ENCODE results near the gene SULT1B1.
"Not testable (repeated sequence)": the region's sequence is repeated elsewhere in the genome, so short reads cannot be mapped to it uniquely, and the experiment has no call there.

Gene SULT1B1

GRCh38 chr4:69773484-69773883 is 13.1 kb upstream of the SULT1B1 start:
- ATAC-seq (replicated peaks; ENCODE audit: extremely low read depth, poor library complexity, severe bottlenecking) (no peak), DNase-seq (ENCODE audit: low spot score in 2 of 2) (no peak)
- no peaks in the 10 kb centered on the region for H3K4me1 Mint-ChIP-seq
- H3K27me3 Mint-ChIP-seq, result no peaks in the 10 kb centered on the region
- H3K4me3 Mint-ChIP-seq, result no peak overlapping the region
- H3K27ac Mint-ChIP-seq (ENCODE audit: low read depth), result no peak overlapping the region
- H3K9me3 Mint-ChIP-seq, result no peaks in the 10 kb centered on the region
- no peaks in the 10 kb centered on the region for H3K36me3 Mint-ChIP-seq (ENCODE audit: insufficient read depth)

DNA sequence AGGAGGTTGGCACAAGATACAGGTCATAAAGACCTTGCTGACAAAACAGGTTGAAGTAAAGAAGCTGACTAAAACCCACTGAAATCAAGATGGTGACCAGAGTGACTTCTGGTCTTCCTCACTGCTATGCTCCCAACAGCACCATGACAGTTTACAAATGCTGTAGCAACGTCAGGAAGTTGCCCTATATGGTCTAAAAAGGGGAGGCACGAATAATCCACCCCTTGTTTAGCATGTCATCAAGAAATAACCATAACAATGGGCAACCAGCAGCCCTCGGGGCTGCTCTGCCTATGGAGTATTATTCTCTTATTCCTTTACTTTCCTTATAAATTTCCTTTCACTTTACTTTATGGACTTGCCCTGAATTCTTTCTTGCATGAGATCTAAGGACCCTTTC is 8.1 kb upstream of the SULT1B1 start:
- not testable (repeated sequence) for DNase-seq (ENCODE audit: low spot score in 2 of 2); H3K36me3 Mint-ChIP-seq (ENCODE audit: insufficient read depth); H3K9me3 Mint-ChIP-seq; H3K27me3 Mint-ChIP-seq; H3K27ac Mint-ChIP-seq (ENCODE audit: low read depth); ATAC-seq (replicated peaks; ENCODE audit: extremely low read depth, poor library complexity, severe bottlenecking); H3K4me1 Mint-ChIP-seq; H3K4me3 Mint-ChIP-seq

DNA sequence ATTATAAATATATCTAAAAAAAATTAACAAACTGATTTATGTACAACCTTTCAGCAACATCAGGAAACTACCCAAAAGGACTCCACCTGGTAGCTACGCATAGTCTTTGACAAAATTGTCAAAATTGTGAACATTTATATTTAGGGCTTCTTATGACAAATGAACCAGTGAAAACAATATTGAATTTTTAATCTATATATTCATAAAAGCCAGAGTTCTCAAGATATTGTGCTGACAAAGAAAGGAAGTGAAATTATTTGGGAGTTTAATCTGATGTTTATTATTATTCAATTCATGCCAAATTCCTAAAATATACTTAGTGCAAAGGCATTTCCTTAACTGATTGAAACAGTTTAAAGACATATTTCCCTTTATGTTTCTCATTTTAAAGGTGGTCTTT is 5.3 kb upstream of the SULT1B1 start:
- Mint-ChIP-seq H3K9me3 (no peaks in the 10 kb centered on the region), H3K36me3 (ENCODE audit: insufficient read depth) (no peaks in the 10 kb centered on the region), H3K27ac (ENCODE audit: low read depth) (no peak overlapping the region), H3K4me1 (no peaks in the 10 kb centered on the region), H3K27me3 (no peaks in the 10 kb centered on the region), H3K4me3 (no peak overlapping the region)
- no peak for ATAC-seq (replicated peaks; ENCODE audit: extremely low read depth, poor library complexity, severe bottlenecking)
- DNase-seq (ENCODE audit: low spot score in 2 of 2), result no peak

- DNase-seq (ENCODE audit: low spot score in 2 of 2) (no peak), ATAC-seq (replicated peaks; ENCODE audit: extremely low read depth, poor library complexity, severe bottlenecking) (no peak)
- Mint-ChIP-seq H3K4me1 (no peaks in the 10 kb centered on the region), H3K9me3 (no peaks in the 10 kb centered on the region), H3K27ac (ENCODE audit: low read depth) (no peak overlapping the region), H3K27me3 (no peaks in the 10 kb centered on the region), H3K36me3 (ENCODE audit: insufficient read depth) (peaks cover under 1% of the 10 kb centered on the region), H3K4me3 (no peak overlapping the region)
Observed at GRCh38 chr4:69764311-69764710, 3.9 kb upstream of the SULT1B1 start.

GRCh38 chr4:69763233-69763632 is 2.8 kb upstream of the SULT1B1 start:
- Mint-ChIP-seq H3K36me3 (ENCODE audit: insufficient read depth) (peaks cover 2% of the 10 kb centered on the region), H3K4me3 (no peak overlapping the region), H3K9me3 (no peaks in the 10 kb centered on the region)

GRCh38 chr4:69759189-69759604 is 1.2 kb downstream of the SULT1B1 start:
- Mint-ChIP-seq H3K9me3 (peaks cover 4% of the 10 kb centered on the region), H3K4me1 (no peaks in the 10 kb centered on the region), H3K36me3 (ENCODE audit: insufficient read depth) (peaks cover 2% of the 10 kb centered on the region), H3K4me3 (peak overlapping the region; percentile 17), H3K27ac (ENCODE audit: low read depth) (no peak overlapping the region), H3K27me3 (no peaks in the 10 kb centered on the region)
- DNase-seq (ENCODE audit: low spot score in 2 of 2) (no peak), ATAC-seq (replicated peaks; ENCODE audit: extremely low read depth, poor library complexity, severe bottlenecking) (no peak)

More at GRCh38 chr4:69763233-69763632, 2.8 kb upstream of the SULT1B1 start:
- Mint-ChIP-seq H3K4me1 (no peaks in the 10 kb centered on the region), H3K27ac (ENCODE audit: low read depth) (no peak overlapping the region), H3K27me3 (no peaks in the 10 kb centered on the region)
- DNase-seq (ENCODE audit: low spot score in 2 of 2) (no peak), ATAC-seq (replicated peaks; ENCODE audit: extremely low read depth, poor library complexity, severe bottlenecking) (no peak)

GRCh38 chr4:69757464-69757863 is 3.0 kb downstream of the SULT1B1 start:
- Mint-ChIP-seq H3K4me1 (no peaks in the 10 kb centered on the region), H3K9me3 (peaks cover 4% of the 10 kb centered on the region), H3K36me3 (ENCODE audit: insufficient read depth) (peaks cover 2% of the 10 kb centered on the region), H3K27me3 (no peaks in the 10 kb centered on the region), H3K4me3 (no peak overlapping the region), H3K27ac (ENCODE audit: low read depth) (no peak overlapping the region)
- DNase-seq (ENCODE audit: low spot score in 2 of 2) (no peak), ATAC-seq (replicated peaks; ENCODE audit: extremely low read depth, poor library complexity, severe bottlenecking) (no peak)

- Mint-ChIP-seq H3K36me3 (ENCODE audit: insufficient read depth) (peaks cover 2% of the 10 kb centered on the region), H3K27me3 (no peaks in the 10 kb centered on the region), H3K4me3 (no peak overlapping the region)
Observed at GRCh38 chr4:69754926-69755580, 5.4 kb downstream of the SULT1B1 start.

GRCh38 chr4:69753686-69754085 is 6.7 kb downstream of the SULT1B1 start:
- H3K27ac Mint-ChIP-seq (ENCODE audit: low read depth), result no peak overlapping the region
- no peak for ATAC-seq (replicated peaks; ENCODE audit: extremely low read depth, poor library complexity, severe bottlenecking)
- no peaks in the 10 kb centered on the region for H3K4me1 Mint-ChIP-seq
- peaks cover 12% of the 10 kb centered on the region for H3K9me3 Mint-ChIP-seq
- H3K36me3 Mint-ChIP-seq (ENCODE audit: insufficient read depth), result no peaks in the 10 kb centered on the region
- H3K27me3 Mint-ChIP-seq, result no peaks in the 10 kb centered on the region
- no peak for DNase-seq (ENCODE audit: low spot score in 2 of 2)
- no peak overlapping the region for H3K4me3 Mint-ChIP-seq

More at GRCh38 chr4:69754926-69755580, 5.4 kb downstream of the SULT1B1 start:
- H3K4me1 Mint-ChIP-seq, result no peaks in the 10 kb centered on the region
- H3K27ac Mint-ChIP-seq (ENCODE audit: low read depth), result no peak overlapping the region
- DNase-seq (ENCODE audit: low spot score in 2 of 2), result no peak
- no peak for ATAC-seq (replicated peaks; ENCODE audit: extremely low read depth, poor library complexity, severe bottlenecking)
- peaks cover 11% of the 10 kb centered on the region for H3K9me3 Mint-ChIP-seq

- no peaks in the 10 kb centered on the region for H3K27me3 Mint-ChIP-seq
- ATAC-seq (replicated peaks; ENCODE audit: extremely low read depth, poor library complexity, severe bottlenecking) (no peak), DNase-seq (ENCODE audit: low spot score in 2 of 2) (no peak)
- H3K27ac Mint-ChIP-seq (ENCODE audit: low read depth), result no peak overlapping the region
- H3K4me1 Mint-ChIP-seq, result no peaks in the 10 kb centered on the region
- peaks cover 3% of the 10 kb centered on the region for H3K36me3 Mint-ChIP-seq (ENCODE audit: insufficient read depth)
- no peak overlapping the region for H3K4me3 Mint-ChIP-seq
- H3K9me3 Mint-ChIP-seq, result peaks cover 26% of the 10 kb centered on the region
Observed at GRCh38 chr4:69750346-69750745, 10.1 kb downstream of the SULT1B1 start.

DNA sequence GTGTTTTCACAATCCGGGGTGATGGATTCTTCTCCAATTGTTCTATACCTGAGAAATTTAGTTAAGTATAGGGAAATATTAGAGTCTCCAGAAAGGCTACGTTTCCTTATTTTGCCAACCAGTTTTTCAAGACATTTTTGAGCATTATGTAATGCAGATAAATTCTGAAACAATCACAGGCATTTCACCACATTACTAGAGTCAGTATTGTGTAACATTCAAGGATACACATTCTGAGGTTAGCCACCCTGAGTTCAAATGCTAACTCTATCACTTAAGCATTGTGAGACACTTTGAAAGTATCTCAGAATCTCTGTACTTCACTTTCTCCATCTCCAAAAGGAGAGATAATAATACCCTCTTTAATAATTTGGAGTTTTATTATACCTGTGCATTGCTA is 10.6 kb downstream of the SULT1B1 start:
- Mint-ChIP-seq H3K27me3 (no peaks in the 10 kb centered on the region), H3K4me3 (no peak overlapping the region), H3K27ac (ENCODE audit: low read depth) (no peak overlapping the region), H3K9me3 (peaks cover 27% of the 10 kb centered on the region), H3K36me3 (ENCODE audit: insufficient read depth) (peaks cover 3% of the 10 kb centered on the region), H3K4me1 (no peaks in the 10 kb centered on the region)
- no peak for ATAC-seq (replicated peaks; ENCODE audit: extremely low read depth, poor library complexity, severe bottlenecking)
- DNase-seq (ENCODE audit: low spot score in 2 of 2), result no peak

DNA sequence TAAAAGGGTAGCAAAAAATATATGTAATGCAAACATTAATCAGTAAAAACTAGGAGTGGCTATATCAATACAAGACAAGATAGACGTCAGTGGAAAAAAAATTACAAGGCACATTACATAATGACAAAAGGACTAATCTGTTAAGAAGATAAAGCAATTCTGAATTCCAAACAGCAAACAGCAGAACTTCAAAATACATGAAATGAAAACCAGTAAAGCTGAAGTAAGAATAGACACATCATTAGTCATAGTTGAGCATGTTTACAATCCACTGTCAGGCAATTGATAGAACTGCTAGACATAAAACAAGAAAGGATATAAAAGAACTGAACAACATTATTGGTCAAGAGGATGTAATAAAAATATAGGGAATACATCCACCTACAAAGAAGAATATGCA is 12.2 kb downstream of the SULT1B1 start:
- ATAC-seq (replicated peaks; ENCODE audit: extremely low read depth, poor library complexity, severe bottlenecking), result no peak
- Mint-ChIP-seq H3K9me3 (peaks cover 34% of the 10 kb centered on the region), H3K4me3 (no peak overlapping the region), H3K27me3 (no peaks in the 10 kb centered on the region), H3K27ac (ENCODE audit: low read depth) (no peak overlapping the region), H3K36me3 (ENCODE audit: insufficient read depth) (peaks cover 3% of the 10 kb centered on the region), H3K4me1 (no peaks in the 10 kb centered on the region)
- DNase-seq (ENCODE audit: low spot score in 2 of 2), result no peak

- no peak overlapping the region for H3K4me3 Mint-ChIP-seq
- no peak overlapping the region for H3K27ac Mint-ChIP-seq (ENCODE audit: low read depth)
- peaks cover 33% of the 10 kb centered on the region for H3K9me3 Mint-ChIP-seq
- peaks cover 3% of the 10 kb centered on the region for H3K36me3 Mint-ChIP-seq (ENCODE audit: insufficient read depth)
- H3K27me3 Mint-ChIP-seq, result no peaks in the 10 kb centered on the region
- DNase-seq (ENCODE audit: low spot score in 2 of 2), result no peak
- H3K4me1 Mint-ChIP-seq, result no peaks in the 10 kb centered on the region
- peak; percentile 19 for ATAC-seq (replicated peaks; ENCODE audit: extremely low read depth, poor library complexity, severe bottlenecking)
Observed at GRCh38 chr4:69744157-69744478, 16.3 kb downstream of the SULT1B1 start.

All from central memory CD8-positive, alpha-beta T cell (primary cell).